WTC11 (cell line): ENCODE measurements around the gene MYBPHL. TPM values are rescaled to one million over a fixed set of nuclear protein-coding genes. Genes with fewer than 3 reads are reported as not detected.

Source experiments
- ATAC-seq: fragments of 200-7000 bp; cut with Tn5 transposase; 2 replicates; pipeline ENCODE4 v1.10.0; 2021; ENCODE audit warnings: mild to moderate bottlenecking, moderate library complexity
- CTCF ChIA-PET: fragments of 300-600 bp; sonication (Branson Sonifier 250); formaldehyde crosslinking; loops from one replicate; lab custom pipeline; 2021; ENCODE audit warnings: antibody characterized with exemption; lab: Charles Lee
- POLR2A ChIA-PET: fragments of 350-600 bp; sonication (Branson Sonifier 250); formaldehyde crosslinking; loops from one replicate; lab custom pipeline; 2021; ENCODE audit warnings: antibody characterized with exemption; lab: Charles Lee
- DNase-seq: peaks from one replicate; pipeline ENCODE4 v3.0.0; 2021; ENCODE audit warnings: low spot score
- H3K27ac Mint-ChIP-seq: 2 replicates; pipeline ENCODE4 v1.8.0; 2021; ENCODE audit warnings: mixed read lengths
- H3K27me3 Mint-ChIP-seq: 2 replicates; pipeline ENCODE4 v1.8.0; 2021; ENCODE audit warnings: low read depth, mild to moderate bottlenecking, moderate library complexity, mixed read lengths
- H3K36me3 Mint-ChIP-seq: 2 replicates; pipeline ENCODE4 v1.8.0; 2021; ENCODE audit warnings: mixed read lengths
- H3K4me1 Mint-ChIP-seq: 2 replicates; pipeline ENCODE4 v1.8.0; 2022; ENCODE audit warnings: mixed read lengths
- H3K4me3 Mint-ChIP-seq: 2 replicates; pipeline ENCODE4 v1.8.0; 2021; ENCODE audit warnings: mild to moderate bottlenecking, moderate library complexity, mixed read lengths
- H3K9me3 Mint-ChIP-seq: 2 replicates; pipeline ENCODE4 v1.8.0; 2021; ENCODE audit warnings: mixed read lengths
- AR ChIP-seq: fragments of 250-450 bp; sonication (Bioruptor Pico); IDR thresholded peaks from 2 replicates; pipeline ENCODE4 v1.9.0; 2021; ENCODE audit warnings: mild to moderate bottlenecking
- CBFB ChIP-seq: sonication (generic); formaldehyde crosslinking; IDR thresholded peaks from 2 replicates; pipeline ENCODE4 v1.8.1; 2022; ENCODE audit warnings: mild to moderate bottlenecking, low read depth, missing genetic modification reagents
- CREB1 ChIP-seq: sonication (generic); formaldehyde crosslinking; IDR thresholded peaks from 2 replicates; pipeline ENCODE4 v1.8.0; 2023; ENCODE audit warnings: mild to moderate bottlenecking, missing genetic modification reagents
- ELF4 ChIP-seq: sonication (generic); formaldehyde crosslinking; IDR thresholded peaks from 2 replicates; pipeline ENCODE4 v1.8.1; 2022; ENCODE audit warnings: low read depth, mild to moderate bottlenecking, moderate library complexity, missing genetic modification reagents
- ESRRA ChIP-seq: sonication (generic); formaldehyde crosslinking; IDR thresholded peaks from 2 replicates; pipeline ENCODE4 v1.8.1; 2022; ENCODE audit warnings: mild to moderate bottlenecking, missing genetic modification reagents, borderline replicate concordance
- JUN ChIP-seq: sonication (generic); formaldehyde crosslinking; IDR thresholded peaks from 2 replicates; pipeline ENCODE4 v1.8.0; 2023; ENCODE audit warnings: mild to moderate bottlenecking, missing genetic modification reagents
- MXD4 ChIP-seq: fragments of 250-450 bp; sonication (Bioruptor Pico); IDR thresholded peaks from 2 replicates; pipeline ENCODE4 v1.8.0; 2021; ENCODE audit warnings: mild to moderate bottlenecking, moderate library complexity, borderline replicate concordance
- NR1H2 ChIP-seq: sonication (generic); formaldehyde crosslinking; IDR thresholded peaks from 2 replicates; pipeline ENCODE4 v1.9.0; 2021; ENCODE audit warnings: mild to moderate bottlenecking, moderate library complexity, missing genetic modification reagents
- NR2C2 ChIP-seq: sonication (generic); formaldehyde crosslinking; IDR thresholded peaks from 2 replicates; pipeline ENCODE4 v1.8.0; 2022; ENCODE audit warnings: mild to moderate bottlenecking, missing genetic modification reagents
- OVOL2 ChIP-seq: fragments of 250-450 bp; sonication (Bioruptor Pico); IDR thresholded peaks from 2 replicates; pipeline ENCODE4 v1.9.0; 2021; ENCODE audit warnings: mild to moderate bottlenecking, borderline replicate concordance
- PRDM15 ChIP-seq: sonication (generic); formaldehyde crosslinking; IDR thresholded peaks from 2 replicates; pipeline ENCODE4 v1.8.0; 2022; ENCODE audit warnings: missing genetic modification reagents
- RELA ChIP-seq: sonication (generic); formaldehyde crosslinking; IDR thresholded peaks from 2 replicates; pipeline ENCODE4 v1.8.1; 2022; ENCODE audit warnings: missing genetic modification reagents, mild to moderate bottlenecking, borderline replicate concordance
- SMAD3 ChIP-seq: sonication (generic); formaldehyde crosslinking; IDR thresholded peaks from 2 replicates; pipeline ENCODE4 v1.8.0; 2022; ENCODE audit warnings: missing genetic modification reagents, mild to moderate bottlenecking, borderline replicate concordance
- ZNF671 ChIP-seq: fragments of 250-450 bp; sonication (Bioruptor Pico); IDR thresholded peaks from 2 replicates; pipeline ENCODE4 v1.8.0; 2021; ENCODE audit warnings: mild to moderate bottlenecking
- total RNA-seq: library from RNA; stranded (reverse); gene quantifications from 3 replicates; pipeline ENCODE4 v1.2.3, GENCODE V29; 2021
- TF ChIP-seq, protein P1 (sequence below): sonication (generic); formaldehyde crosslinking; IDR thresholded peaks from 2 replicates; pipeline ENCODE4 v1.8.1; 2023; ENCODE audit warnings: mild to moderate bottlenecking, missing genetic modification reagents, moderate library complexity
- TF ChIP-seq, protein P2 (sequence below): sonication (generic); formaldehyde crosslinking; IDR thresholded peaks from 2 replicates; pipeline ENCODE4 v1.8.0; 2022; ENCODE audit warnings: mild to moderate bottlenecking, missing genetic modification reagents
- TF ChIP-seq, protein P3 (sequence below): sonication (generic); formaldehyde crosslinking; IDR thresholded peaks from 2 replicates; pipeline ENCODE4 v1.8.1; 2023; ENCODE audit warnings: mild to moderate bottlenecking, missing genetic modification reagents, moderate library complexity

MYBPHL gene
- total RNA-seq, 1 experiment from 2014 or later = 1.2 TPM

GRCh38 chr1:109261578-109261977 is 45.2 kb downstream of the MYBPHL start:
- TF ChIP-seq RELA (CRISPR knock-in tag) (no peak), PRDM15 (CRISPR knock-in tag) (no peak), ZNF671 (no peak), JUN (CRISPR knock-in tag) (no peak), ESRRA (CRISPR knock-in tag) (no peak), CBFB (CRISPR knock-in tag) (no peak), OVOL2 (CRISPR knock-in tag) (no peak), ELF4 (CRISPR knock-in tag) (no peak), CREB1 (CRISPR knock-in tag) (no peak), NR2C2 (no peak), MXD4 (CRISPR knock-in tag) (no peak)
- TF ChIP-seq, protein P1, sequence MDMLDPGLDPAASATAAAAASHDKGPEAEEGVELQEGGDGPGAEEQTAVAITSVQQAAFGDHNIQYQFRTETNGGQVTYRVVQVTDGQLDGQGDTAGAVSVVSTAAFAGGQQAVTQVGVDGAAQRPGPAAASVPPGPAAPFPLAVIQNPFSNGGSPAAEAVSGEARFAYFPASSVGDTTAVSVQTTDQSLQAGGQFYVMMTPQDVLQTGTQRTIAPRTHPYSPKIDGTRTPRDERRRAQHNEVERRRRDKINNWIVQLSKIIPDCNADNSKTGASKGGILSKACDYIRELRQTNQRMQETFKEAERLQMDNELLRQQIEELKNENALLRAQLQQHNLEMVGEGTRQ = no peak
- TF ChIP-seq, protein P2, sequence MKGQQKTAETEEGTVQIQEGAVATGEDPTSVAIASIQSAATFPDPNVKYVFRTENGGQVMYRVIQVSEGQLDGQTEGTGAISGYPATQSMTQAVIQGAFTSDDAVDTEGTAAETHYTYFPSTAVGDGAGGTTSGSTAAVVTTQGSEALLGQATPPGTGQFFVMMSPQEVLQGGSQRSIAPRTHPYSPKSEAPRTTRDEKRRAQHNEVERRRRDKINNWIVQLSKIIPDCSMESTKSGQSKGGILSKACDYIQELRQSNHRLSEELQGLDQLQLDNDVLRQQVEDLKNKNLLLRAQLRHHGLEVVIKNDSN (CRISPR knock-in tag) = no peak
- TF ChIP-seq, all 79 proteins: peak for 0
- no peak for DNase-seq
- Mint-ChIP-seq H3K4me1 (peaks cover 21% of the 10 kb centered on the region), H3K4me3 (no peak overlapping the region), H3K36me3 (no peaks in the 10 kb centered on the region), H3K9me3 (no peaks in the 10 kb centered on the region), H3K27me3 (no peaks in the 10 kb centered on the region), H3K27ac (no peak overlapping the region)
- POLR2A ChIA-PET = no interaction called here
- CTCF ChIA-PET = no interaction called here
- no peak for ATAC-seq

DNA sequence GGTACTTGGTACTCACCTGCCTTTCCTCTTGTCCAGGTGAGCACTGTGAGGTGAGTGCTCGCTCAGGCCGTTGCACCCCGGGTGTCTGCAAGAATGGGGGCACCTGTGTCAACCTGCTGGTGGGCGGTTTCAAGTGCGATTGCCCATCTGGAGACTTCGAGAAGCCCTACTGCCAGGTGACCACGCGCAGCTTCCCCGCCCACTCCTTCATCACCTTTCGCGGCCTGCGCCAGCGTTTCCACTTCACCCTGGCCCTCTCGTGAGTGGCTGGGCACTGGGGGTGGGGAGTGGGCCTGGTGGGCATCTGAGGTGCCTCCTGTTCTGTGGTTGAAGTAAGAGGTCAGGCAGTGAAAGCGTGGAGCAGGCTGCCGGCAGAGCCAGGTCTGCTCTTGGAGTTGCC is 45.8 kb downstream of the MYBPHL start:
- ChIA-PET CTCF (interaction anchor here (0.9 to 2.0 kb wide), 2 partner anchors 60 to 67 kb away, joined by 3 to 9 read pairs; no protein-coding TSS in a partner anchor), POLR2A (no interaction called here)
- Mint-ChIP-seq H3K9me3 (no peaks in the 10 kb centered on the region), H3K27me3 (no peaks in the 10 kb centered on the region), H3K36me3 (no peaks in the 10 kb centered on the region), H3K27ac (no peak overlapping the region), H3K4me3 (no peak overlapping the region), H3K4me1 (peaks cover 24% of the 10 kb centered on the region)
- no peak for TF ChIP-seq NR1H2
- TF ChIP-seq SMAD3 (CRISPR knock-in tag) = no peak
- TF ChIP-seq, protein P3, sequence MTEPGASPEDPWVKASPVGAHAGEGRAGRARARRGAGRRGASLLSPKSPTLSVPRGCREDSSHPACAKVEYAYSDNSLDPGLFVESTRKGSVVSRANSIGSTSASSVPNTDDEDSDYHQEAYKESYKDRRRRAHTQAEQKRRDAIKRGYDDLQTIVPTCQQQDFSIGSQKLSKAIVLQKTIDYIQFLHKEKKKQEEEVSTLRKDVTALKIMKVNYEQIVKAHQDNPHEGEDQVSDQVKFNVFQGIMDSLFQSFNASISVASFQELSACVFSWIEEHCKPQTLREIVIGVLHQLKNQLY (CRISPR knock-in tag) = no peak
- no peak for TF ChIP-seq JUN (CRISPR knock-in tag)
- TF ChIP-seq AR (CRISPR knock-in tag) = no peak
- no peak for TF ChIP-seq ZNF671
- DNase-seq (no peak), ATAC-seq (no peak)
